K562 (cell line): ENCODE measurements around the gene NRXN2. TPM values are rescaled to one million over a fixed set of nuclear protein-coding genes. Genes with fewer than 3 reads are reported as not detected.

Source experiments
- CBFA2T2 ChIP-seq: fragments of 450-650 bp; conservative IDR thresholded peaks from 2 replicates; pipeline ENCODE4 v1.6.1; 2017; ENCODE audit warnings: mild to moderate bottlenecking
- HMG20A ChIP-seq: fragments of 450-650 bp; formaldehyde crosslinking; conservative IDR thresholded peaks from 2 replicates; pipeline ENCODE4 v1.4.0; 2020; ENCODE audit warnings: mild to moderate bottlenecking, mixed read lengths
- MTA1 ChIP-seq: fragments of 450-650 bp; IDR thresholded peaks from 2 replicates; pipeline ENCODE4 v1.6.1; 2017; ENCODE audit warnings: borderline replicate concordance
- SIN3A ChIP-seq, 2 experiments: fragments of 150-350 bp in 1 of 2; IDR thresholded peaks; 2 replicates each; pipeline ENCODE4 v1.6.1; 2011 to 2016; ENCODE audit warnings: borderline replicate concordance in 2 of 2, low read depth in 2 of 2, low read length in 2 of 2, mild to moderate bottlenecking in 2 of 2, moderate library complexity in 2 of 2; ENCODE audit not compliant: control insufficient read depth in 1 of 2
- TSC22D4 ChIP-seq: fragments of 450-650 bp; IDR thresholded peaks from 2 replicates; pipeline ENCODE4 v1.6.1; 2016; ENCODE audit warnings: missing genetic modification characterization, missing biosample characterization, control low read depth
- ZBTB8A ChIP-seq: fragments of 450-650 bp; IDR thresholded peaks from 2 replicates; pipeline ENCODE4 v1.6.1; 2018; ENCODE audit warnings: mild to moderate bottlenecking, moderate library complexity; ENCODE audit not compliant: partially characterized antibody
- ZNF224 ChIP-seq: sonication (generic); formaldehyde crosslinking; IDR thresholded peaks from 2 replicates; pipeline ENCODE4 v1.8.0; 2022; ENCODE audit warnings: mild to moderate bottlenecking, missing genetic modification reagents
- ZNF232 ChIP-seq: sonication (generic); formaldehyde crosslinking; IDR thresholded peaks from 2 replicates; pipeline ENCODE4 v1.8.0; 2022; ENCODE audit warnings: mild to moderate bottlenecking, missing genetic modification reagents
- polyA plus RNA-seq, 8 experiments: library from polyadenylated mRNA; depleted of rRNA in 4 of 8; stranded (reverse) in 5 of 8; unstranded in 3 of 8; fragments of >200 nt; fragmentation: Nextera tagmentation in 2 of 8; fragmentation: Illumina TruSeq in 1 of 8; extraction: Ambion mirVana in 2 of 8; extraction: Trizol in 1 of 8; gene quantifications; 2 replicates each; pipeline versions ENCODE4 v1.2.1 to v1.2.3, GENCODE V29; 2011 to 2014; ENCODE audit warnings: inconsistent platforms in 1 of 8, missing spikeins in 1 of 8
- total RNA-seq, 7 experiments: library from RNA; depleted of rRNA in 6 of 7; stranded (reverse); fragments of >200 nt in 6 of 7; fragmentation: Illumina TruSeq in 2 of 7; extraction: Trizol in 2 of 7; gene quantifications; 2 replicates each; pipeline versions ENCODE4 v1.2.1 to v1.2.3, GENCODE V29; 2011 to 2021; ENCODE audit warnings: low replicate concordance in 1 of 7
- TF ChIP-seq, protein P1 (sequence below): fragments of 450-650 bp; IDR thresholded peaks from 2 replicates; pipeline ENCODE4 v1.6.1; 2018; ENCODE audit warnings: mild to moderate bottlenecking, low read depth; ENCODE audit not compliant: partially characterized antibody
- TF ChIP-seq, protein P2 (sequence below): fragments of 250-450 bp; sonication (Bioruptor Pico); IDR thresholded peaks from 2 replicates; pipeline ENCODE4 v1.5.0; 2021

The NRXN2 gene
- total and polyA plus RNA-seq, 9 of the 15 experiments (the other 6 are each of a cell fraction or from before 2014, with no cell fraction given) = 0.07 to 0.47 (median 0.15) TPM; not detected in 4

DNA sequence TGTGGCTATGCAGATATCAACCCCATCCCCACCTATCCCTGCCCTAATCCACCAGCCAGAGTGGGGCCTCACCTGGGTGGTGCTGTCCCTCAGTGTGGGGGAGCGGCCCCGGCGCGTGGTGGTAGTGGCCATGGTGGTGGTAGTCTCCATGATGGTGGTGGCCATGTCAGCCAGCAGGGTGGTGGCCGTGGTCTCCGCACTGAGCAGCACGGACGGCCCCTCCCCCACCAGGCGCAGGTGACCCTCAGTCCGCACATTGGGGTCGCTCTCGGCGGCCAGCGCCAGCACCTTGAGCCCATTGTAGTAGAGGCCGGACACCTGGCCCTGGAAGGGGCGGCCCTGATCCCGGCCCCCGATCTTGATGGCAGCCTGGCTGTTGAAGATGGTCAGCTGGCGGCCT is 100.3 kb downstream of the NRXN2 start (continued):
- TF ChIP-seq, protein P1, sequence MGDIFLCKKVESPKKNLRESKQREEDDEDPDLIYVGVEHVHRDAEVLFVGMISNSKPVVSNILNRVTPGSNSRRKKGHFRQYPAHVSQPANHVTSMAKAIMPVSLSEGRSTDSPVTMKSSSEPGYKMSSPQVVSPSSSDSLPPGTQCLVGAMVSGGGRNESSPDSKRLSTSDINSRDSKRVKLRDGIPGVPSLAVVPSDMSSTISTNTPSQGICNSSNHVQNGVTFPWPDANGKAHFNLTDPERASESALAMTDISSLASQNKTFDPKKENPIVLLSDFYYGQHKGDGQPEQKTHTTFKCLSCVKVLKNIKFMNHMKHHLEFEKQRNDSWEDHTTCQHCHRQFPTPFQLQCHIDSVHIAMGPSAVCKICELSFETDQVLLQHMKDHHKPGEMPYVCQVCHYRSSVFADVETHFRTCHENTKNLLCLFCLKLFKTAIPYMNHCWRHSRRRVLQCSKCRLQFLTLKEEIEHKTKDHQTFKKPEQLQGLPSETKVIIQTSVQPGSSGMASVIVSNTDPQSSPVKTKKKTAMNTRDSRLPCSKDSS = no peak
- TF ChIP-seq CBFA2T2 = no peak
- no peak for TF ChIP-seq MTA1
- no peak for TF ChIP-seq ZBTB8A
- TF ChIP-seq HMG20A (CRISPR knock-in tag) = no peak
- TF ChIP-seq ZNF232 (CRISPR knock-in tag) = no peak
- TF ChIP-seq, protein P2, sequence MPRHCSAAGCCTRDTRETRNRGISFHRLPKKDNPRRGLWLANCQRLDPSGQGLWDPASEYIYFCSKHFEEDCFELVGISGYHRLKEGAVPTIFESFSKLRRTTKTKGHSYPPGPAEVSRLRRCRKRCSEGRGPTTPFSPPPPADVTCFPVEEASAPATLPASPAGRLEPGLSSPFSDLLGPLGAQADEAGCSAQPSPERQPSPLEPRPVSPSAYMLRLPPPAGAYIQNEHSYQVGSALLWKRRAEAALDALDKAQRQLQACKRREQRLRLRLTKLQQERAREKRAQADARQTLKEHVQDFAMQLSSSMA (CRISPR knock-in tag) = no peak
- TF ChIP-seq TSC22D4 (tag) = no peak
- no peak for TF ChIP-seq ZNF224 (CRISPR knock-in tag)
- no peak for TF ChIP-seq SIN3A (IDR thresholded peaks at IDR 0.05; ENCODE audit: borderline replicate concordance in 2 of 2, control insufficient read depth in 1 of 2, low read depth in 2 of 2, low read length in 2 of 2)
